CD4-positive, alpha-beta T cell (primary cell): ENCODE measurements around the gene CISH. TPM values are rescaled to one million over a fixed set of nuclear protein-coding genes. Genes with fewer than 3 reads are reported as not detected.

Experiments
- ATAC-seq: fragments of 200-7000 bp; cut with Tn5 transposase; one replicate; pipeline ENCODE4 v1.10.0; 2022; ENCODE audit warnings: mild to moderate bottlenecking; ENCODE audit not compliant: poor library complexity
- CTCF ChIA-PET: fragments of 350-600 bp; sonication (Branson Sonifier 250); formaldehyde crosslinking; loops from one replicate; lab custom pipeline; 2021; ENCODE audit warnings: antibody characterized with exemption, inconsistent platforms; lab: Charles Lee
- POLR2A ChIA-PET: fragments of 350-600 bp; sonication (Branson Sonifier 250); formaldehyde crosslinking; loops from one replicate; lab custom pipeline; 2021; ENCODE audit warnings: antibody characterized with exemption, inconsistent platforms; lab: Charles Lee
- DNase-seq, 14 experiments: peaks; one replicate each; pipeline ENCODE4 v3.0.0-alpha.2; 2013 to 2020; ENCODE audit warnings: mixed read lengths in 2 of 14
- H3K27ac ChIP-seq, 2 donors: one replicate each; pipeline versions ENCODE4 v1.5.1 to v1.7.0; 2013; ENCODE audit warnings: low read length in 2 of 2, low read depth in 1 of 2, mild to moderate bottlenecking in 1 of 2
- H3K27me3 ChIP-seq, 2 experiments: 1 replicate in 1 of 2; 2 replicates in 1 of 2; pipeline versions ENCODE4 v1.6.1 to v1.7.0; 2013; ENCODE audit warnings: low read length in 2 of 2, control low read depth in 1 of 2, mild to moderate bottlenecking in 1 of 2, moderate library complexity in 1 of 2; ENCODE audit not compliant: insufficient read depth in 2 of 2, control insufficient read depth in 1 of 2
- H3K36me3 ChIP-seq: one replicate; pipeline ENCODE4 v1.6.1; 2013; ENCODE audit warnings: low read length, control low read depth; ENCODE audit not compliant: insufficient read depth
- H3K4me1 ChIP-seq: one replicate; pipeline ENCODE4 v1.6.1; 2013; ENCODE audit warnings: low read length, control low read depth; ENCODE audit not compliant: insufficient read depth
- H3K4me3 ChIP-seq: one replicate; pipeline ENCODE4 v1.5.1; 2013; ENCODE audit warnings: mild to moderate bottlenecking, low read length, moderate library complexity
- H3K9me3 ChIP-seq, 2 experiments: 1 replicate in 1 of 2; 2 replicates in 1 of 2; pipeline versions ENCODE4 v1.6.1 to v1.7.0; 2013; ENCODE audit warnings: low read length in 2 of 2, mild to moderate bottlenecking in 2 of 2, control low read depth in 1 of 2, moderate library complexity in 1 of 2; ENCODE audit not compliant: control insufficient read depth in 1 of 2, insufficient read depth in 1 of 2
- H3K27ac Mint-ChIP-seq: one replicate; pipeline ENCODE4 v1.8.0; 2020; ENCODE audit warnings: mixed read lengths
- H3K27me3 Mint-ChIP-seq: one replicate; pipeline ENCODE4 v1.8.0; 2021; ENCODE audit warnings: mixed read lengths
- H3K36me3 Mint-ChIP-seq: one replicate; pipeline ENCODE4 v1.8.0; 2021; ENCODE audit warnings: low read depth, mixed read lengths
- H3K4me1 Mint-ChIP-seq: one replicate; pipeline ENCODE4 v1.8.0; 2021; ENCODE audit warnings: low read depth, mixed read lengths
- H3K4me3 Mint-ChIP-seq: one replicate; pipeline ENCODE4 v1.8.0; 2020; ENCODE audit warnings: mild to moderate bottlenecking, mixed read lengths
- H3K9me3 Mint-ChIP-seq: one replicate; pipeline ENCODE4 v1.8.0; 2020; ENCODE audit warnings: mixed read lengths
- CTCF ChIP-seq: fragments of 200-600 bp; IDR thresholded peaks from one replicate; pipeline ENCODE4 v1.8.0; 2022; ENCODE audit warnings: antibody characterized with exemption, mild to moderate bottlenecking
- intact Hi-C, 2 experiments: fragments of 100-400 bp; cut with DNase I in 1 of 2; cut with micrococcal nuclease in 1 of 2; formaldehyde crosslinking; loops; one replicate each; pipeline versions ENCODE4 v1.15.1 to v1.9.0; 2023 to 2025; cut with DNase I, micrococcal nuclease
- total RNA-seq, 174 experiments: library from RNA in 2 of 174; stranded (reverse) in 2 of 174; gene quantifications; one replicate each; pipeline ENCODE4 v1.2.3 and lab custom pipeline; 2021 to 2026

CISH gene
- total RNA-seq, 2 experiments from 2014 or later: 3.5 to 3.7 TPM

- ChIA-PET POLR2A (interaction anchor here (1.0 to 9.4 kb wide), 5 partner anchors 13 to 25 kb away, joined by 3 to 86 read pairs (median 3); partner anchors contain the start of genes C3orf18 and CISH), CTCF (interaction anchor here (1.2 to 8.4 kb wide), 2 partner anchors 14 to 23 kb away, joined by 5 to 114 read pairs; partner anchors contain the start of gene CISH)
- Histone ChIP-seq H3K9me3 (no peaks in the 10 kb centered on the region), H3K27me3 (no peaks in the 10 kb centered on the region), H3K4me3 (no peak overlapping the region), H3K4me1 (peaks cover 80% of the 10 kb centered on the region), H3K36me3 (peaks cover 8% of the 10 kb centered on the region), H3K27ac (no peak overlapping the region)
- TF ChIP-seq CTCF: no peak
- H3K27ac Mint-ChIP-seq: no peak overlapping the region
- no peak for DNase-seq
- H3K4me3 Mint-ChIP-seq: no peak overlapping the region
- intact Hi-C loops: no loop called here
- peaks cover 26% of the 10 kb centered on the region for H3K36me3 Mint-ChIP-seq
- no peaks in the 10 kb centered on the region for H3K27me3 Mint-ChIP-seq
- ATAC-seq: no peak
- no peaks in the 10 kb centered on the region for H3K9me3 Mint-ChIP-seq
- H3K4me1 Mint-ChIP-seq: peaks cover 35% of the 10 kb centered on the region
Measured at GRCh38 chr3:50585919-50586762, 25.4 kb downstream of the CISH start.

GRCh38 chr3:50584391-50584790 lies 27.2 kb downstream of the CISH start:
- ChIA-PET CTCF (interaction anchor here (1.2 kb wide), 1 partner anchor 12 kb away, joined by 3 read pairs; no protein-coding TSS in a partner anchor), POLR2A (no interaction called here)
- no peaks in the 10 kb centered on the region for H3K9me3 ChIP-seq
- H3K4me1 Mint-ChIP-seq: peaks cover 24% of the 10 kb centered on the region
- H3K27ac ChIP-seq: no peak overlapping the region
- H3K36me3 Mint-ChIP-seq: peaks cover 37% of the 10 kb centered on the region
- H3K4me1 ChIP-seq: peaks cover 80% of the 10 kb centered on the region
- no peak for TF ChIP-seq CTCF
- H3K9me3 Mint-ChIP-seq: no peaks in the 10 kb centered on the region
- no peaks in the 10 kb centered on the region for H3K27me3 Mint-ChIP-seq
- H3K4me3 ChIP-seq: no peak overlapping the region
- H3K27ac Mint-ChIP-seq: peak overlapping the region; percentile 57
- peaks cover 14% of the 10 kb centered on the region for H3K36me3 ChIP-seq
- no peak overlapping the region for H3K4me3 Mint-ChIP-seq
- intact Hi-C loops: no loop called here
- DNase-seq (no peak), ATAC-seq (no peak)
- no peaks in the 10 kb centered on the region for H3K27me3 ChIP-seq

GRCh38 chr3:50583897-50584296 lies 27.7 kb downstream of the CISH start:
- intact Hi-C loops: no loop called here
- no peaks in the 10 kb centered on the region for H3K9me3 Mint-ChIP-seq
- H3K4me1 Mint-ChIP-seq: peaks cover 20% of the 10 kb centered on the region
- ChIA-PET POLR2A (interaction anchor here (0.7 kb wide), 1 partner anchor 25 kb away, joined by 4 read pairs; no protein-coding TSS in a partner anchor), CTCF (interaction anchor here (1.2 kb wide), 1 partner anchor 11 kb away, joined by 3 read pairs; no protein-coding TSS in a partner anchor)
- Histone ChIP-seq H3K27ac (no peak overlapping the region), H3K27me3 (no peaks in the 10 kb centered on the region), H3K36me3 (peaks cover 17% of the 10 kb centered on the region), H3K9me3 (no peaks in the 10 kb centered on the region), H3K4me3 (no peak overlapping the region), H3K4me1 (peaks cover 80% of the 10 kb centered on the region)
- H3K27ac Mint-ChIP-seq: peak overlapping the region; percentile 57
- DNase-seq (no peak), ATAC-seq (no peak)
- no peak overlapping the region for H3K4me3 Mint-ChIP-seq
- H3K27me3 Mint-ChIP-seq: no peaks in the 10 kb centered on the region
- TF ChIP-seq CTCF: no peak
- H3K36me3 Mint-ChIP-seq: peaks cover 41% of the 10 kb centered on the region
